IPS-NIHi11 (cell line): ENCODE measurements around the gene GRIK4.

ENCODE experiments used
- DNase-seq: peaks from one replicate; pipeline ENCODE4 v3.0.0; 2012; ENCODE audit warnings: mixed read lengths, low spot score

Gene GRIK4

DNA sequence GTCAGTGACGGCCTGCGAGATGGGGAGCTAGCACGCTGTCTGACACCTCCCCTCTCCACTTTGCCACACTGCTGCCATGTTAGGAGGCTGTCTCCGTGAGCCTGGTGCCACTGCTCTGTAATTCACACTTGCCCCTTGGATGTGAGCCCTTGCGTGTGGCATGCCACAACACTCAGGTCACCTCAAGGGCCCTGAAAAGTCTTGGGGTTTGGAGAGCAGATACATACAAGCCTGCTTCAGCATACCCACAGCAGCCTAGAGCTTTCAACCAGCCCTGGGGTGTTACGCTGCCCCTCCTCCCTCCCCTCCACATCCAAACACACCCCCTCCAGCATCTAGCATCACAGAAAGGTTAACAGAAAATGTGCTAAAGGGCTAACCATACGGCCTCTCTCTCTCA is 442.8 kb downstream of the GRIK4 start:
- no peak for DNase-seq

DNA sequence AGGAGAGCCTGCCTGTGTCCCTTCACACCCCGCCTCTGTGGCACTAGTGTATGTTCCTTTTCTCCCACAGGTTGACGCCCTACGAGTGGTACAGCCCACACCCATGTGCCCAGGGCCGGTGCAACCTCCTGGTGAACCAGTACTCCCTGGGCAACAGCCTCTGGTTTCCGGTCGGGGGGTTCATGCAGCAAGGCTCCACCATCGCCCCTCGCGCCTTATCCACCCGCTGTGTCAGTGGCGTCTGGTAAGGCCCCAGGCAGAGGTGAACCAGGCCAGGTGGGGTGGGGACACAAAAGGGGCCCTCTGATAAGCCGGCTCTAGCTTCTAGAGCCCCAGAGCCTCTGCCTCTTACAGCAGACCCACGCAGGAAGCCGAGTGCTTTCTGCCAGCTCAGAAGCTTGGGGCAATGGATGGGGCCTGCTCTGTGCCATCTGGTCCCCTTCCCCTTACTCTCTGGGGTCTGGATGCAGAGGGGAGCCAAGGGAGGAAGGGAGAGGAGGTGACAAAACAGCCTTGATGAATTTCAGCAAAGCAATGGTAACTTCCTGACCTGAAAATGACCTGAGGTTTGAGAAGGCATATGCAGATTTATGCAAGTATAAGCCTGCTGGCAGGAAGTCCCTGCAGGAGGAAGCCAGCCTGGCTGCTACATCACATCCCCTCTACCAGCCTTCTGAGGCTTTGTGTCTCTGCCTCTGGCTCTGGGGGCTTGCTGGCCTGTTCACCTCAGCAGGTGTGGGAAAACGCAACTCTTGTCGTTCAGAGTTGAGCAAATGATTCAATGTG is 445.4 kb downstream of the GRIK4 start:
- DNase-seq = peak; percentile 58

DNA sequence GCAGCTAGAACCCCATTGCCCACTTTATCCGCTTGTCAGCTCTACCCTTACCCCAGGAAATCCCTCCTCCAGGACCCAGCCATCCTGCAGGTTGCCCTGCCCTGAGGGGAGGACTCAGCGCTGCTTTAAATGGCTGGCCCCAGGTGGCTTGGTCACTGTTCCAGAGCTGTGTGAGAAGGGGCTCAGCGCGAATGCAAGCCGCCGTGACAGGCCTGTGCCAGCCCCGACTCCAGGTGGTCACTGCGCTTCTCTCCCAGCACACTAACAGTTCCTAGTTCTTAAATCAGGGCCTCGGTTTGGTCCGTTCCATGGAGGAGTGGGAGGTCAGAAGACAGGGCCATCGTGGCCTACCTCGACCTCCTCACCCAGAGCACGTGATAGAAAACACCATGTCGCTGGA is 446.6 kb downstream of the GRIK4 start:
- DNase-seq = no peak

DNA sequence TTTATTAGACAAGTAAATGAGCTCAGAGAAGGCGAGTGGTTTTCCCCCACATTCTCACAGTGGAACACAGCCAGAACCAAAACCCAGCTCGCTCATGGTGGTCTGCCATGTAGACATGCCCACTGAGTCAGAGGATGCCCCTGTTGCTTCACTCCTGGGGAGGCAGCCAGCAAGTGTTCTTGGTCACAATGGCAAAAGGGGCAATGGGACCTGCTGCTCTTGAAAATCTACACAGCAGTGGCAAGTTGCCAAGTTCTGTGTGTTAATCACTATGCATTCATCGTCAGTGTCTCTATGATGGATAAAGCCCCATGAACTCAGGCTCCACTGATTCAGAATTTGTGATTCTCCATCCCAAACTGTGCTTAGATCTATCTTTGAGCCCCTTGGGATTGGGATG is 447.6 kb downstream of the GRIK4 start:
- no peak for DNase-seq

DNA sequence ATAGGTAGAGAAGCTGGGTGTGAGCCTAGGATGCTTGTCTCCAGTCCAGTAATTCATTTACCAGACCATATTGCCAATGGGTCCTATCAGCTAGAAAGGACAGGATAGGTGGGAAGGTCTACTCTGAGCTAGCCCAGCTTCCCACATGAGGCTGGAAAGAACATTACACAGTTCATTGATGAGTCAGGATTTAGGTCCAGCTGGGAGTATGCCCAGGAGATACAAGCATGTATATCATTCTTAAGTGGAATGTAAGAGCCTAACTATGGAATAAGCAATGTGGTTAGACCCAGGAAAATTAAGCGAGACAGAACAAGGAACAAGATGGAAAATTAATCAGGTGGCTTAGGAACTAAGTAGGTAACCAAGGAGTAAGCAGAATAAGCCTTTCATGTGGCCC is 453.3 kb downstream of the GRIK4 start:
- DNase-seq = no peak

DNA sequence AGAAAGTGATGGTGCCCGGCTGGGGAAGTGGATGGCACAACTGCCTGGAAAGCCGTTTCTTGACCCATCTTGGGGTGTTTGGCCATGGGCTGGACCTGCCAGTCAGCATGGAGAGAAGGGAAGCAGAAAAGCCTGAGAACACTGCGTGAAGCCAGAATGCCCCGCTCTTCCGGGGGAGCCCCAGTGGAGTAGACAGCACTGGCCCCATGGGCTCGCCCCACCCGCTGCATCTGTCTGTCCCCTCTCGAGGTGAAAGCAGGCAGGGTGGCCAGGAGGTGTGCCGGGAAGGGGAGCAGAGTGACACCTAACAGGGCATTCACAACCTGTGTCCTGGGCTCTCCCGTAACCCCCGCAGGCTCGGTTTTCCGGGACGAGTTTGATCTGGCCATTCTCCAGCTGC is 455.3 kb downstream of the GRIK4 start:
- DNase-seq = no peak

DNA sequence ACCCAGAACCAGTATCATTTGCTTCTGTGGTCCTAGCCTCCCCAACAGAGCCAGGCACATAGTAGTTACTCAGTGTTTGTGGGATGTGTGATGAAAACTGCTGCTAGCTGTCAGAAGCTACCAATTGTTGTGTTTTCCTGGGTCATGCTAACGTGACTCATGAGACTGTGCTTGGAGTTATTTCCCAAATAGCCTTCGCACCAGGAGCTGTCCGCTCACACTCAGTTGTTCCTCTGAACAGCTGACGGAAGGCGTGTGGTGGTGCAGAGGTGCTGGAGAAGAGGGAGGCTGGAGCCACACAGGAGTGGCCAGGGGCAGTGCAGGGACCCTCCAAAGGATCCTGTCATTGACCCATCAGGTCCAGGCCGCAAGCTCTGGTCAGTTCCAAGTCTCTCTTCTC is 458.4 kb downstream of the GRIK4 start:
- no peak for DNase-seq

DNA sequence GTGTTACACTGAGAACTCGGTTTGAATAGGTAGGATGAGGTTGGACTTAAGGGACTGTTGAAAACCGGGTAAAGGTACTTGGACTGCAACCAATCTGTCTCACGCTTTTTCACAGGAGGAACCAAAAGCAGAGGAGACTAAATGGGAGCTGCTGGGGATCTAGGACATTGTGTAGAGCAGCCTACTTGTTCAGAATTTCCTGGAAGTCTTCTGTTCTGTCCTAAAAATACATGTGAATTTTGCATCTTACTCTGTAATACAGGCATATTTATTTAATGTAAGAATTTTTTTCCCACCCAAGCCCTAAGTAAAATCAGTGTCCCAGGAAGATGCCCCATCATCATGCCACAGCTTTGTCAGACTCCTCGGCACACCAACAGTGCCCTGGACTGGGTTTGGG is 460.3 kb downstream of the GRIK4 start:
- no peak for DNase-seq

DNA sequence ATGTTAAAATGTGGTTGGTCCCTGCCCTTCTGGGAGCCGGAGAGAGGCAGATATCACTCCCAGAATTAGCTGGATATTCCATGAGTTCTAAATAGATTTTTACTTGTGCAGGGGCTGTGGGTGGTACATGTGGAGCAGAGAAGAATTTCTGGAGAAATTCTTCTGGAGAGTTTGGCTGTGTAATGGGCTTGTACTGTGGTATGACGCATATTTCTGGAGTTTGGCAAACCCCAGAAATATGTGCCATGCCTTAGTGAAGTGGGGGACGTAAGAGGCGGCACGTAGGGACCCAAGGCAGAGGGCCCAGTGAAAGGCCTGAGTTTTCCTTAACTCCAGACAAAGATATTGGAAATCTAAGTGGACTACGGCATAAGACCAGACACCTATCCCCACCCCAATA is 461.1 kb downstream of the GRIK4 start:
- DNase-seq = no peak

DNA sequence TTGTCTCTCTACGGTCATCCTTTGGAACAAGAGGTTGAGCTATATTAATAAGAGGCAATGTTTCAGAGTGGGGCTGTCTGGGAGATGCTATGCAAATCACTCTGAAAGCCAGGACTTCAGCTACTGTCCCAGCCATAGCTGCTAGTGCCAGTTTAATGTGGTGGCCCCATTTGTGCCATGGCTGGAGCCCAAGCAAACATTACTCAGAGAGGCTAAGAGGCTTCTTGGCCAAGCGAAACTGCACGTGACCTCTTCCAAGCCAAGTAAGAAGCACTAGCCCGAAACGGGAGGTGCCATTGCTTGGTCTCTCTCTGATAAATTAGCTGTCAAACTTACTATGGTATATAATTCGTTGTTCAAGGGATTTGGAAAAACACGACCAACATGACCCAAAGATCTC is 462.0 kb downstream of the GRIK4 start:
- no peak for DNase-seq

DNA sequence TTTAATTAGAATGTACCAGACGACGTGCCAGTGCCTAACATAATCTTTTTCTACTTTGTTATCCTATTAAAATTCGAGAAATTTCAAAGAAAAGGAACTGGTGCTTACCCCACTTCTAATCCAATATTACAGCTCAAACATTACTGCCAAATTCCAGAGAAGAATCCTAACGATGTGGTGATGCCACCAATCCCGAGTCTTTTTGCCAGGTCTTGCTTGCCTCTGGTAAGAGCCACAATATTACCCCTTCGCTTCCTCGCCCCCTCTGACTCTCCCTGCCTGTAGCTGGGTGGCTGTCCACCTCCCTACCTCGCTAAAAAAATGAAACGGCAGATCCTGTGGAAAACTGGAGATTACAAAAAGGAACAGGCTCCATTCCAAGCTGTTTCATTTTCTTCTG is 462.9 kb downstream of the GRIK4 start:
- DNase-seq = no peak

DNA sequence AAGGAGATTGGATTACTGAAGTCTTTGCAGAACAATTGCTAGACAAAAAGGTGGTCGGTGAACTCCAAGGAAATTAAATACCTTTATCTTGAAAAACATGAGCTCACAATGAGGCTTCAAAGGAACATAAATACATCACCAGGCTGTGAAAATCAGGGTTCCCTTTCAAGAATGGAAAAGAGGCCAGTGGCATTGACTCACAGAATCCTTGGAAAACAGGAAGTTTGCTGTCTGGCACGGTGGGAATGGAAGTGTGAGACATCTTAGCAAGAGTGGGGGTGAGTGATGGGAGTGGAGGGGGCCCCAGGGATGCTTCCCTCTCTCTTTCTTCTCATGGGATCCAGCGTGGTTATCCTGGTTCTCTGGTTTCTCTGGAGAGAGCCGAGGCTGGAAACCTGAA is 463.4 kb downstream of the GRIK4 start:
- no peak for DNase-seq

DNA sequence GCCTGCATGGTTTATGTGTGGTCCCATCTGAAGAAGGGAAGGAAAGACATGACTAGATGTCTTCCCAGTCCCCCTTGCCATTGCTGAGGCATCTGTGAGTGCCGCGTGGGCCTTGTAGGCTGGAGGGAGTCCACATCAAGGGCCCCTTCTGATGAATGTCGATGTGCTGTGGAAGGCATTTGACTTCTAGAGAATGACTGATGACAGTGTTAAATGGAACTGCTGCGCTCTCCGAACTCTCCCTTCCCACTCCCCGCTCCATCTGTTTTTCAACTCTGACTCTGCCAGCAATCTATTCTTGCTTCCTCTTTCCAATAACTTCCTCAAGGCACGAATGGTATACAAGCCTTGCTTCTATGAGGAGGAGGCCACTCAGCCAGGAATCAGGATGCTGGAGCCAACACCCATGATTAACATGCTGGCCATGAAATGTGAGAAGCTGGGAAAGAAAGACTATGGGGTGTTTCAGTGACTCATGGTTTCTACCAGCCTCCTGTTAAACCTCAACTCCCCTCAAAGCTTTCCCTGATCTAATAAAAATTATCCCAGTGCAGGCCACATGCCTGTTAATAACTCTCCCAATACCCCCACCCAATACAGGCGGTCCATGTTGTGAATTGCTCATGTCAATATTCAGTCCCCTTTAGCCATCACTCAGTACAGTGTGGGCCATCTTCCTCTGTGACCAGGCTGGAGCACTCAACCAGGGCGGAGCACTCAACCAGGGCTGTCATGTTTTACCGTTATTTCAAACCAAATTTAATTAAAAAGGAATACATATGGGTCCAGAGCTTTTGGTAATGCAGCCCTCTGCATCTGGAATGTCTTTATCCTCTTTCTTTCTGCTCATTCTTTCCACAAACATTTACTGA is 466.0 kb downstream of the GRIK4 start:
- DNase-seq = no peak

DNA sequence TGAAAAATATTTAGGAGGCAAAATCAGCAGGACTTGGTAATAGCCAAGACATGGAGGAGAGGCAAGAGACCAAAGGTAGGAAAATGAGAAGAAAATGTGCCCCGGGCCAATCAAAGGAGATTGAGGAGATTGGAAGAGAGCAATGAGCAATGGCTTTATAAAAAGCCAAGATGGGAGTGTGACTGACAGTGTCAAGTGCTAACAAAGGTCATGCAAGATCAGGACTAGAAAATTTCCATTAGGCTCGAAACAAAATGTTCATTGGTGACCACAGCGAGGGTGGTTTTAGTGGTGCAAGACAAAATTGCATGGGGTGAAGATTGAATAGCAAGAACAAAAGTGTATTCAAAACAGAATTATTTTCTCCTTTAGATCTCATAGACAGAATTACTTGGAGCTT is 467.2 kb downstream of the GRIK4 start:
- DNase-seq = no peak

DNA sequence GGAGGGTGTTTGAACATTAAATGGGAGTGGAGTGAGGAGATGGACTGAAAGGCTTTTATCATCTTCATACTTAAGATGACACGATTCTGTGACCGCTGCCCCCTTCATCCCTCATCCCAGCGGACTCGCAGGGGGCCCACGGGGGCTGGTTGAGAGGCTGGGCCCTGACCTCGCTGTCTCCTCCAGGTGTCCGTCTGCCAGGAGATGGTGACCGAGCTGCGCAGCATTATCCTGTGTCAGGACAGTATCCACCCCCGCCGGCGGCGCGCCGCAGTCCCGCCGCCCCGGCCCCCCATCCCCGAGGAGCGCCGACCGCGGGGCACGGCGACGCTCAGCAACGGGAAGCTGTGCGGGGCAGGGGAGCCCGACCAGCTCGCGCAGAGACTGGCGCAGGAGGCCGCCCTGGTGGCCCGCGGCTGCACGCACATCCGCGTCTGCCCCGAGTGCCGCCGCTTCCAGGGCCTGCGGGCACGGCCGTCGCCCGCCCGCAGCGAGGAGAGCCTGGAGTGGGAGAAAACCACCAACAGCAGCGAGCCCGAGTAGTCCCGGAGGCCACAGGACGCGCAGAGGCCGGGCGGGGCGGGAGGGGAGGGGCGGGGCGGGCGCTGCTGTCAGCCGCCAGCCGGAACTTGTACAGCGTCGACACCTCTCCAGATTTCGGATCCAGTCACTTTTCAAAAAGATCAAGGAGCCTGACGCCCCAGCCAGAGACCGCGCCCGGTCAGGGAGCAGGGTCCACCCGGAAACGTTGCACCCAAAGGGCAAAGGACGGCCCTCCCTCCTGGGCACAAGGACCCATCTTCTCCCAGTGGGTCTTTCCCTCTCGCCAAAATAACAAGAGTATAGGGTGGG is 474.4 kb downstream of the GRIK4 start:
- DNase-seq = peak; percentile 81

DNA sequence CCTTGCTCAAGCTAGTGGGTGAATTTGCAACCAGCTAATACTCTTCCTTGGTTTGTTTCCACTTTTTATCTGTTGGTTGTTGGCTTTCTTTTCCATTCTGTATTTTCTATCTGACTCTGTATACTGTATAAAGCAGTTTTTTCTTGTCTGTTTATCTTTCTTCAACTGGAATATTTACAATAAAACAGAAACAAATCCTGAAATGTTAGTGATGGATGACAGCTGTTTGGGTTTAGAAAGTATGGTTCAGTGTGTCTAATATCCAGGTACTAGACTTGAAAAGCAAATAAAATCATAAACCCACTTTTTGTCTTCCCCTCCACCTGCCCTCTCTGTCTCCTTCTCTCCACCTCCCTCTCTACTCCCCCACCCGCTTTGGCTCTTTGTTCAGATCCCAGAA is 477.1 kb downstream of the GRIK4 start:
- no peak for DNase-seq

DNA sequence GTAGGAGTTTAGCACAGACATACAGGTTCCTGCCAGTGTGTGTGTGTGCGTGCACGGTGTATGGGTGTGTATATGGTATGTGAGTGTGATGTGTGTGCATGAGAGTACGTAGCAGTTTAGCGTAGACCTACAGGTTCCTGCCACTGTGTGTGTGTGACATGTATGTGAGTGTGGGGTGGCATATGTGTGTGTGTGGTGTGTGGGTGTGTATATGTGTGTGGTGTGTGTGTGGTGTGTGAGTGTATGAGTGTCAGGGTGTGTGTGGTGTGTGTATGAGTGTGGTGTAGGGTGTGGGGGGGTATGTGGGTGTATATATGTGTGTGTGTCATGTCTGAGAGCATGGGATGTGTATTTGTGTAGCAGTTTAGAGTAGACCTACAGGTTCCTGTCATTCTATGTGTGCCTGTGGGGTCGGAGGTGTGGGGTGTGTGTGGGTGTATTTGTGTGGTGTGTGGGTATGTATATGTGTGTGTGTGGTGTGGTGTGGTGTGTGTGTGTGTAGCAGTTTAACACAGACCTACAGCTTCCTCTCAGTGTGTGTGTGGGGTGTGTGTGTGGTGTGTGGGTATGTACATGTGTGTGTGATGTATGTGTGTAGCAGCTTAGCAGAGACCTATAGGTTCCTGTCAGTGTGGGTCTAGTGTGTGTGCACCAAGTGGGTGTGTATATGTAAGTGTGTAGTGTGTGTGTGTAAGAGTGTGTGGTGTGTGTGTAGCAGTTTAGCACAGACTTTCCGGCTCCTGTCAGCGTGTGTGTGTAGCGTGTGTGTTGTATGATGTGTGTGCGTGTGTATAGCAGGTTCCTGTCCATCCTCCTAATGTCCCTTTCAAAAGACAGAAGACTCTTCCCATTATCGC is 480.5 kb downstream of the GRIK4 start:
- DNase-seq = no peak

DNA sequence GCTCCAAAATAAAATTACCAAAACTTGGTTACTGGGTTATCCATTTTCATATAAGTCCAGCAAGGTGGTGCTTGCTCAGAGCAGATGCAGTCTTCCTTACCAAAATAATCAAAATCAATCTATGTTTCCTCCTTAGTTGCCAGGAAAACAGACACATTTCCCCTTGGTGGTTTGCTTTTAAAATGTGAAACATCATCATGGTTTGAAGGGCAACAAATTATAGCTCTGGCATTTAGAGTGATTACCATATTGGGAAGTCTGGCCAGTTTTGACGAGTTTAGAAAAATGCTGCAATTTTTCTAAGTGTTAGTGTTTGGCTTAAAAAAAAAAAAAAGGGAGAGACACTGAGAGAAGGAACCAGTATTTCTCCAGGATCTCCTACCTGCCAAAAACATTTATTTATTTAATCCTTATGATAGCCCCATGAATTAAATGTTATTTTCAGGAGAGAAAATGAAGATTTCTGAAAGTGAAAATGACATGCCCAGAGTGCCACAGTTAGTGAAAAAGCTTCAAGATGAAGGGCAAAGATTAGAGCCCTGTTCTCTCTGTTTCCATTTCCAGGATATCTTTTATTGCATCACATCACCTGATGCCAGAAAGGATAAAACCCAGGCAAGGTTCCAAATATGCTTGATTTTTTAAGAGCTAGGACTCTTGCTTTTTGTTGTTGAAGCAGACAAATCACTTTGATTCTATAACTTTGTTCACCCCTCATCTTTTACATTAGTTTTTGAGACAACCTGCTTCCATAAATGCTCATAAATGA is 482.7 kb downstream of the GRIK4 start:
- DNase-seq = no peak

DNA sequence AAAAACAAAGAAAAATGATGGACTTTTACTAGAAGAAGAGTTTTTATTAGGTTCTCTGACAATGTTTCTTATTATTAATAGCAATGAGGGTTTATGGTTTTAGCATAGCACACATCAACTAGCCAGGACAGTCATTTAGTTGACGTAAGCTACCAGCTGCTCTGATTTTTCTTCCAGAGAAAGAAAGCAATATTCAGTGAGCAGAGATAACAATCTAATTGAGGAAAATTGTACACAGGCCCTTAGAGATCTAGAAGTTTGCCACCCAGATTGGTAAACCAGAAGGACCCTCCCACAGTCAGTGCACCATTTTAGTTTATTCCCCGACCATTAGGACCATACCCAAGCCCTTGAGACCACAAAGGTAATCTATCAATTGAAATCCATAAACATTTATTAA is 483.6 kb downstream of the GRIK4 start:
- DNase-seq = no peak

DNA sequence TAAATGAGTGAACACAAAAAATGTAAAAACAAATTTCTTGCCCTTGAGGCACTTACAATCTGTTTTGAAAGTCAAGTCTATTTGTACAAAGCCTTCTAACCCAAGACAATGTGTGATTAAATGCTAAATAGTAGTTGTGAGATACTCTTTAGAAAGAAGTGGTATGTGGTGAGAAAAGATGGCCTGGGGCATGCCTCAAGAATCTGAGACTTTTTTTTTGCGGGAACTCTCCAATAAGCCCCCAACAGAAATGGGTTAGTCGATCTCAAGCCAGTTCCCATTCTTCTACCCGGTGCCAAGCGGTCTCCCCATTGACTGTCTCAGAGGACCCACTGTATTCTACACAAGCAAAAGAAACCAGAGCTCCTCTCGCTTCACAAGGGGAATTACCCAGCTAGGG is 485.4 kb downstream of the GRIK4 start:
- no peak for DNase-seq

DNA sequence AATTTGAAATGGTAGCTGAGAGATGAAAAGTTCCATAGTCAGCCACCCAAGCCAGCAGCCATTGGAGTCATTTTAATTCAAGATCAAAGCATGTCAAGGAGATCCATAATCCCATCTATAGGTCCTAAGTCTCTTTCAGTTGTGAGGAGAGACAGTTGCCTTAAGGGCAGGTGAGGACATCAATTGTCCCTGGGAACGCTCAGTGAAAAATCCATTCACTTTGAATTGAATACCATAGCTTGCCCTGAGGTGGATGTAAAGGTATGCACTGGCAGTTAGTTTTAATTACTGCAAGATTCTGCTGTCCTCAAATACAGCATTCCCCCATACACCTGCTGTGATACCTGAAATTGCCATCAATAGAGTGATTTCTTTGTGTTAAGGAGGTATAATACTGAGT is 487.0 kb downstream of the GRIK4 start:
- DNase-seq = no peak
